DMS 273 (cell line): ENCODE data around the gene IL16.

ENCODE experiments used
- DNase-seq: peaks from one replicate; lab custom pipeline; 2025; ENCODE audit not compliant: unreplicated experiment; lab: John Stamatoyannopoulos, UW

IL16 gene

GRCh38 chr15:81254277-81254915 lies 57.7 kb downstream of the IL16 start:
- no peak for DNase-seq

GRCh38 chr15:81254916-81255290 lies 58.2 kb downstream of the IL16 start:
- DNase-seq = no peak

GRCh38 chr15:81255315-81255957 lies 58.8 kb downstream of the IL16 start:
- DNase-seq = no peak

- no peak for DNase-seq
Observed at GRCh38 chr15:81255958-81256320, 59.3 kb downstream of the IL16 start.

GRCh38 chr15:81256916-81257315 lies 60.2 kb downstream of the IL16 start:
- peak; percentile 50 for DNase-seq

GRCh38 chr15:81257435-81257834 lies 60.8 kb downstream of the IL16 start:
- no peak for DNase-seq

GRCh38 chr15:81258455-81258854 lies 61.8 kb downstream of the IL16 start:
- DNase-seq = no peak

- no peak for DNase-seq
Observed at GRCh38 chr15:81259760-81260298, 63.1 kb downstream of the IL16 start.

- DNase-seq = no peak
Observed at GRCh38 chr15:81261172-81261811, 64.6 kb downstream of the IL16 start.

- no peak for DNase-seq
Observed at GRCh38 chr15:81263477-81263876, 66.8 kb downstream of the IL16 start.

GRCh38 chr15:81264072-81264857 lies 67.6 kb downstream of the IL16 start:
- peak; percentile 18 for DNase-seq

GRCh38 chr15:81265256-81265943 lies 68.7 kb downstream of the IL16 start:
- no peak for DNase-seq

GRCh38 chr15:81265944-81266775 lies 69.5 kb downstream of the IL16 start:
- peak; percentile 92 for DNase-seq

- DNase-seq = no peak
Observed at GRCh38 chr15:81268340-81268739, 71.7 kb downstream of the IL16 start.

- DNase-seq = no peak
Observed at GRCh38 chr15:81268881-81269601, 72.4 kb downstream of the IL16 start.

- no peak for DNase-seq
Observed at GRCh38 chr15:81270188-81270587, 73.5 kb downstream of the IL16 start.

- DNase-seq = no peak
Observed at GRCh38 chr15:81270781-81271491, 74.3 kb downstream of the IL16 start.

GRCh38 chr15:81271761-81272644 lies 75.3 kb downstream of the IL16 start:
- DNase-seq = no peak
